HepG2 (cell line): ENCODE data around the gene LENEP. TPM values are rescaled to one million over a fixed set of nuclear protein-coding genes. Genes with fewer than 3 reads are reported as not detected.

Experiments used
- ATAC-seq: fragments of 200-7000 bp; cut with Tn5 transposase; 3 replicates; pipeline ENCODE4 v1.9.1; 2020; ENCODE audit warnings: mild to moderate bottlenecking, moderate library complexity
- BruUV-seq: library from RNA; stranded (reverse); fragments of 400-500 nt; replicated peaks from 2 replicates; lab custom pipeline; 2021; lab: Mats Ljungman, UMichigan
- CTCF ChIA-PET: fragments of 300-600 bp; formaldehyde crosslinking; extraction: SDS; loops from one replicate; lab custom pipeline; 2021; ENCODE audit warnings: low total read pairs, inconsistent platforms, low intra/inter-chr PET ratio; lab: Yijun Ruan, JAX
- POLR2A ChIA-PET: fragments of 350-600 bp; sonication (Branson Sonifier 250); formaldehyde crosslinking; loops from one replicate; lab custom pipeline; 2020; ENCODE audit warnings: antibody characterized with exemption, inconsistent platforms; lab: Yijun Ruan, JAX
- DNase-seq: peaks from one replicate; pipeline ENCODE4 v3.0.0-alpha.2; 2015; ENCODE audit warnings: low spot score
- FAIRE-seq: peaks from 3 replicates; lab custom pipeline; 2011; peaks lifted over from hg19 to GRCh38; lab: Jason Lieb, UNC
- H2AFZ ChIP-seq: one replicate; pipeline ENCODE4 v1.6.1; 2011; ENCODE audit warnings: low read length, inconsistent platforms
- H3K27ac ChIP-seq: fragments of 300-600 bp; 3 replicates; pipeline ENCODE4 v1.8.0; 2011; ENCODE audit warnings: mixed run types, mild to moderate bottlenecking, mixed read lengths, low read length, inconsistent platforms; ENCODE audit not compliant: insufficient read depth; ENCODE audit errors: extremely low read length
- H3K27me3 ChIP-seq, 2 experiments: fragments of 200-600 bp in 1 of 2; 2 replicates in 1 of 2; 3 replicates in 1 of 2; pipeline versions ENCODE4 v1.6.0 to v1.8.0; 2011; ENCODE audit warnings: low read length in 2 of 2, mild to moderate bottlenecking in 2 of 2, moderate library complexity in 2 of 2, inconsistent platforms in 1 of 2; ENCODE audit not compliant: insufficient read depth in 2 of 2, control insufficient read depth in 1 of 2
- H3K36me3 ChIP-seq, 2 experiments: fragments of 200-600 bp in 1 of 2; replicated peaks in 1 of 2; 2 replicates in 1 of 2; 3 replicates in 1 of 2; pipeline versions ENCODE4 v1.5.1 to v1.8.0; 2011; ENCODE audit warnings: low read length in 2 of 2, inconsistent platforms in 1 of 2; ENCODE audit not compliant: insufficient read depth in 2 of 2, control insufficient read depth in 1 of 2
- H3K4me1 ChIP-seq: 2 replicates; pipeline ENCODE4 v1.5.1; 2012; ENCODE audit warnings: low read length, inconsistent platforms; ENCODE audit not compliant: insufficient read depth
- H3K4me2 ChIP-seq: 2 replicates; pipeline ENCODE4 v1.6.0; 2011; ENCODE audit warnings: low read depth, low read length, inconsistent platforms
- H3K4me3 ChIP-seq, 3 experiments: fragments of 200-600 bp in 1 of 3; sonication (generic), shearing (Covaris generic) in 1 of 3; replicated peaks in 1 of 3; 2 replicates each; pipeline ENCODE4 v1.5.1; 2011 to 2016; ENCODE audit warnings: low read length in 3 of 3, inconsistent platforms in 2 of 3, low read depth in 2 of 3, mild to moderate bottlenecking in 2 of 3, control low read depth in 1 of 3, mixed read lengths in 1 of 3; ENCODE audit not compliant: insufficient read depth in 1 of 3
- H3K79me2 ChIP-seq: one replicate; pipeline ENCODE4 v1.6.1; 2011; ENCODE audit warnings: low read length, inconsistent platforms; ENCODE audit not compliant: insufficient read depth
- H3K9ac ChIP-seq: 2 replicates; pipeline ENCODE4 v1.6.0; 2011; ENCODE audit warnings: mild to moderate bottlenecking, low read depth, low read length, inconsistent platforms; ENCODE audit not compliant: insufficient read depth
- H3K9me3 ChIP-seq: 2 replicates; pipeline ENCODE4 v1.5.1; 2012; ENCODE audit warnings: mild to moderate bottlenecking, low read length
- H4K20me1 ChIP-seq: 2 replicates; pipeline ENCODE4 v1.6.0; 2011; ENCODE audit warnings: inconsistent platforms, mild to moderate bottlenecking, low read length, moderate library complexity; ENCODE audit not compliant: insufficient read depth
- HNRNPUL1 ChIP-seq: fragments of 200-400 bp; formaldehyde crosslinking; IDR thresholded peaks from 2 replicates; pipeline ENCODE4 v1.6.1; 2017; ENCODE audit warnings: low read depth, mild to moderate bottlenecking, low read length, moderate library complexity
- ZNF121 ChIP-seq: sonication (generic); formaldehyde crosslinking; IDR thresholded peaks from 2 replicates; pipeline ENCODE4 v1.5.0; 2020; ENCODE audit warnings: mild to moderate bottlenecking, missing genetic modification reagents
- WGBS: methylation state at CpG from one replicate; pipeline ENCODE4 v1.1.6; 2017; ENCODE audit warnings: low lambda C conversion rate; 5-methylcytosine and 5-hydroxymethylcytosine counted together
- in situ Hi-C: cut with HindIII; loops from 2 replicates; pipeline ENCODE4 v1.10.0; 2017; ENCODE audit warnings: low pct_unique_long_range_greater_than_20kb; ENCODE audit not compliant: extremely low pct_ligation_motif_present
- intact Hi-C: fragments of 100-400 bp; cut with micrococcal nuclease; formaldehyde crosslinking; loops from one replicate; pipeline ENCODE4 v1.10.0; 2022; ENCODE audit not compliant: unreplicated experiment
- polyA plus RNA-seq, 8 experiments: library from polyadenylated mRNA; depleted of rRNA in 3 of 8; stranded (reverse) in 7 of 8; unstranded in 1 of 8; fragments of >200 nt; fragmentation: Illumina TruSeq in 4 of 8; extraction: Trizol in 4 of 8; gene quantifications; 2 replicates each; pipeline versions ENCODE4 v1.2.1 to v1.2.3, GENCODE V29; 2011 to 2016; ENCODE audit warnings: low read depth in 4 of 8, missing spikeins in 1 of 8, mixed read lengths in 1 of 8; ENCODE audit not compliant: insufficient read depth in 1 of 8
- total RNA-seq, 5 experiments: library from RNA; depleted of rRNA; stranded (reverse); fragments of >200 nt; fragmentation: Illumina TruSeq; extraction: Trizol; gene quantifications; 2 replicates each; pipeline ENCODE4 v1.2.3, GENCODE V29; 2016; ENCODE audit warnings: low read depth in 1 of 5
- TF ChIP-seq, protein P1 (sequence below): sonication (generic); formaldehyde crosslinking; IDR thresholded peaks from 2 replicates; pipeline ENCODE4 v1.4.0; 2020; ENCODE audit warnings: missing genetic modification reagents, borderline replicate concordance
- TF ChIP-seq, protein P2 (sequence below): sonication (generic); formaldehyde crosslinking; IDR thresholded peaks from 2 replicates; pipeline ENCODE4 v1.5.0; 2020; ENCODE audit warnings: mild to moderate bottlenecking, missing genetic modification reagents, moderate library complexity
- TF ChIP-seq, protein P3 (sequence below): sonication (generic); formaldehyde crosslinking; IDR thresholded peaks from 2 replicates; pipeline ENCODE4 v1.4.0; 2020; ENCODE audit warnings: mild to moderate bottlenecking, missing genetic modification reagents
- TF ChIP-seq, protein P4 (sequence below): sonication (generic); formaldehyde crosslinking; IDR thresholded peaks from 2 replicates; pipeline ENCODE4 v1.8.0; 2022; ENCODE audit warnings: missing genetic modification reagents, mild to moderate bottlenecking, inconsistent platforms, borderline replicate concordance
- TF ChIP-seq, protein P5 (sequence below): sonication (generic); formaldehyde crosslinking; IDR thresholded peaks from 2 replicates; pipeline ENCODE4 v1.4.0; 2020; ENCODE audit warnings: missing genetic modification reagents, borderline replicate concordance
- TF ChIP-seq, protein P6 (sequence below): sonication (generic); formaldehyde crosslinking; IDR thresholded peaks from 2 replicates; pipeline ENCODE4 v1.4.0; 2020; ENCODE audit warnings: missing genetic modification reagents

LENEP gene
- total and polyA plus RNA-seq, 2 of the 13 experiments (the other 11 are each of a cell fraction or from before 2014, with no cell fraction given) = 0.29 TPM; not detected in 1

DNA sequence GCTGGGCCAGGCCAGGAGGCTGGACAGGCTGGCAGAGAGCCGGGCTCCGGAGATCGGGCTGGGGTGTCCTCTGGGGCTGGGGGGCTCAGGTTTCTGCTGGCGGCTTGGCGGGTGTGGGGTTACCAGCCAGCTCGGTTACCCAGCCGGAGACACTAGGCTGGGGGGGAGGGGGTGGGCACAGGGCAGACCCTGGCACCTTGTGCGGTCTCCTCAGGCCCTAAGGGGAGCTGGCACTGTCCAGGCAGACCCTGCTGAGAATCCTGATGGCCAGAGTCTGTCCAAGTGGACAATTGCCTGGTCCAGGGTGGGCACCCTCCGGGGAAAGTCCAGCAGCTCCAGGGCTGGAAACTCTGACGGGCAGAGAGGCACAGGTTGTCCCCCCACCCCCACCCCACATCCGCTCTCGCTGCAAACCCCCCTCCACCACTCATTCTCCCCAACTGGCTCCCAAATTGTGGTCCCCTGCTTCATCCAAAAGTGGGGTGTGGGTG, 15.9 kb downstream of the LENEP start (continued):
- TF ChIP-seq, protein P1, sequence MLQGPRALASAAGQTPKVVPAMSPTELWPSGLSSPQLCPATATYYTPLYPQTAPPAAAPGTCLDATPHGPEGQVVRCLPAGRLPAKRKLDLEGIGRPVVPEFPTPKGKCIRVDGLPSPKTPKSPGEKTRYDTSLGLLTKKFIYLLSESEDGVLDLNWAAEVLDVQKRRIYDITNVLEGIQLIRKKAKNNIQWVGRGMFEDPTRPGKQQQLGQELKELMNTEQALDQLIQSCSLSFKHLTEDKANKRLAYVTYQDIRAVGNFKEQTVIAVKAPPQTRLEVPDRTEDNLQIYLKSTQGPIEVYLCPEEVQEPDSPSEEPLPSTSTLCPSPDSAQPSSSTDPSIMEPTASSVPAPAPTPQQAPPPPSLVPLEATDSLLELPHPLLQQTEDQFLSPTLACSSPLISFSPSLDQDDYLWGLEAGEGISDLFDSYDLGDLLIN (CRISPR knock-in tag) = no peak
- TF ChIP-seq, protein P2, sequence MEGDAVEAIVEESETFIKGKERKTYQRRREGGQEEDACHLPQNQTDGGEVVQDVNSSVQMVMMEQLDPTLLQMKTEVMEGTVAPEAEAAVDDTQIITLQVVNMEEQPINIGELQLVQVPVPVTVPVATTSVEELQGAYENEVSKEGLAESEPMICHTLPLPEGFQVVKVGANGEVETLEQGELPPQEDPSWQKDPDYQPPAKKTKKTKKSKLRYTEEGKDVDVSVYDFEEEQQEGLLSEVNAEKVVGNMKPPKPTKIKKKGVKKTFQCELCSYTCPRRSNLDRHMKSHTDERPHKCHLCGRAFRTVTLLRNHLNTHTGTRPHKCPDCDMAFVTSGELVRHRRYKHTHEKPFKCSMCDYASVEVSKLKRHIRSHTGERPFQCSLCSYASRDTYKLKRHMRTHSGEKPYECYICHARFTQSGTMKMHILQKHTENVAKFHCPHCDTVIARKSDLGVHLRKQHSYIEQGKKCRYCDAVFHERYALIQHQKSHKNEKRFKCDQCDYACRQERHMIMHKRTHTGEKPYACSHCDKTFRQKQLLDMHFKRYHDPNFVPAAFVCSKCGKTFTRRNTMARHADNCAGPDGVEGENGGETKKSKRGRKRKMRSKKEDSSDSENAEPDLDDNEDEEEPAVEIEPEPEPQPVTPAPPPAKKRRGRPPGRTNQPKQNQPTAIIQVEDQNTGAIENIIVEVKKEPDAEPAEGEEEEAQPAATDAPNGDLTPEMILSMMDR (CRISPR knock-in tag) = no peak
- no peak for TF ChIP-seq HNRNPUL1
- TF ChIP-seq, protein P3, sequence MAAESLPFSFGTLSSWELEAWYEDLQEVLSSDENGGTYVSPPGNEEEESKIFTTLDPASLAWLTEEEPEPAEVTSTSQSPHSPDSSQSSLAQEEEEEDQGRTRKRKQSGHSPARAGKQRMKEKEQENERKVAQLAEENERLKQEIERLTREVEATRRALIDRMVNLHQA (CRISPR knock-in tag) = no peak
- TF ChIP-seq, protein P4, sequence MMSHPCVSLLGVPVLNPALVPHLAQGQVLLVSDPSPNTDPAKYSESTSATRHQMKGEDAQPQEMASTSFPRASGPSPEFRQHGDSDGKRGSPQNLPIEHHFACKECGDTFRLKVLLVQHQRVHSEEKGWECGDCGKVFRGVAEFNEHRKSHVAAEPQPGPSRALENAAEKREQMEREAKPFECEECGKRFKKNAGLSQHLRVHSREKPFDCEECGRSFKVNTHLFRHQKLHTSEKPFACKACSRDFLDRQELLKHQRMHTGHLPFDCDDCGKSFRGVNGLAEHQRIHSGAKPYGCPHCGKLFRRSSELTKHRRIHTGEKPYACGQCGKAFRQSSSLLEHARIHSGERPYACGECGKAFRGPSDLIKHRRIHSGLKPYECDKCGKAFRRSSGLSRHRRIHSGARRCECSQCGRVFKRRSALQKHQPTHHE (CRISPR knock-in tag) = no peak

DNA sequence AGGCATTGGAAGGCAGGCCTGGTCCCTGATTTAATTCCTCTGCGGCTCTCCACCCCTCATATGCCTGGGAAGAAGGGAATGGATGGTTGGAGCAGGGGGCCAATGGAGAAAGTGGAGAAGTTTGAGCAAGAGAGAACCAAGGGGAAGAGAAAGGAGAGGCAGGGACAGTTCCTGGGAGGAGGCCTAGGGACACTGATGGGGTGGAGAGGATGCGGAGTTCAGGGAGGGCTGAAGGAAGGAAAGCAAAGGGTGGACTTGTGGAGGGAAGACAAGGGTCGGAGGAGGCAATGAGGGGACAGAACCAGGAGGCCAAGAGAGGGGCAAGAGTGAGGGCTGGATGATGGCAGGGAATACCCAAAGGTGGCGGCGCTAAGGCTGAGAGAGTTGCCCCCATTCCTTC, 16.4 kb downstream of the LENEP start:
- ChIA-PET POLR2A (interaction anchor here (8.2 kb wide), 1 partner anchor 7 kb away, joined by 90 read pairs; the partner anchor contains the start of gene ZBTB7B), CTCF (no interaction called here)
- no peak for ATAC-seq
- peaks cover 88% of the 10 kb centered on the region for H3K4me1 ChIP-seq
- peaks cover 11% of the 10 kb centered on the region; the same call in 1 of the 2 replicates for H4K20me1 ChIP-seq
- H3K4me2 ChIP-seq = no peak overlapping the region
- H3K4me3 ChIP-seq = no peak overlapping the region
- intact Hi-C loops (no loop called here), in situ Hi-C loops (no loop called here)
- H3K79me2 ChIP-seq = peaks cover 29% of the 10 kb centered on the region
- no peak for DNase-seq
- H3K27me3 ChIP-seq = no peaks in the 10 kb centered on the region
- no peak overlapping the region for H2AFZ ChIP-seq
- H3K9ac ChIP-seq = no peak overlapping the region
- no TSS peak for BruUV-seq
- FAIRE-seq = no peak
- no peak overlapping the region for H3K27ac ChIP-seq
- 96% methylated on average over 5 of the region's 5 CpGs for WGBS
- no peaks in the 10 kb centered on the region for H3K9me3 ChIP-seq
- H3K36me3 ChIP-seq = peaks cover 3 to 25% of the 10 kb centered on the region in 2 experiments; a peak in 4 of 5 replicates
- TF ChIP-seq, protein P5, sequence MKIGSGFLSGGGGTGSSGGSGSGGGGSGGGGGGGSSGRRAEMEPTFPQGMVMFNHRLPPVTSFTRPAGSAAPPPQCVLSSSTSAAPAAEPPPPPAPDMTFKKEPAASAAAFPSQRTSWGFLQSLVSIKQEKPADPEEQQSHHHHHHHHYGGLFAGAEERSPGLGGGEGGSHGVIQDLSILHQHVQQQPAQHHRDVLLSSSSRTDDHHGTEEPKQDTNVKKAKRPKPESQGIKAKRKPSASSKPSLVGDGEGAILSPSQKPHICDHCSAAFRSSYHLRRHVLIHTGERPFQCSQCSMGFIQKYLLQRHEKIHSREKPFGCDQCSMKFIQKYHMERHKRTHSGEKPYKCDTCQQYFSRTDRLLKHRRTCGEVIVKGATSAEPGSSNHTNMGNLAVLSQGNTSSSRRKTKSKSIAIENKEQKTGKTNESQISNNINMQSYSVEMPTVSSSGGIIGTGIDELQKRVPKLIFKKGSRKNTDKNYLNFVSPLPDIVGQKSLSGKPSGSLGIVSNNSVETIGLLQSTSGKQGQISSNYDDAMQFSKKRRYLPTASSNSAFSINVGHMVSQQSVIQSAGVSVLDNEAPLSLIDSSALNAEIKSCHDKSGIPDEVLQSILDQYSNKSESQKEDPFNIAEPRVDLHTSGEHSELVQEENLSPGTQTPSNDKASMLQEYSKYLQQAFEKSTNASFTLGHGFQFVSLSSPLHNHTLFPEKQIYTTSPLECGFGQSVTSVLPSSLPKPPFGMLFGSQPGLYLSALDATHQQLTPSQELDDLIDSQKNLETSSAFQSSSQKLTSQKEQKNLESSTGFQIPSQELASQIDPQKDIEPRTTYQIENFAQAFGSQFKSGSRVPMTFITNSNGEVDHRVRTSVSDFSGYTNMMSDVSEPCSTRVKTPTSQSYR (CRISPR knock-in tag) = no peak
- TF ChIP-seq, protein P6, sequence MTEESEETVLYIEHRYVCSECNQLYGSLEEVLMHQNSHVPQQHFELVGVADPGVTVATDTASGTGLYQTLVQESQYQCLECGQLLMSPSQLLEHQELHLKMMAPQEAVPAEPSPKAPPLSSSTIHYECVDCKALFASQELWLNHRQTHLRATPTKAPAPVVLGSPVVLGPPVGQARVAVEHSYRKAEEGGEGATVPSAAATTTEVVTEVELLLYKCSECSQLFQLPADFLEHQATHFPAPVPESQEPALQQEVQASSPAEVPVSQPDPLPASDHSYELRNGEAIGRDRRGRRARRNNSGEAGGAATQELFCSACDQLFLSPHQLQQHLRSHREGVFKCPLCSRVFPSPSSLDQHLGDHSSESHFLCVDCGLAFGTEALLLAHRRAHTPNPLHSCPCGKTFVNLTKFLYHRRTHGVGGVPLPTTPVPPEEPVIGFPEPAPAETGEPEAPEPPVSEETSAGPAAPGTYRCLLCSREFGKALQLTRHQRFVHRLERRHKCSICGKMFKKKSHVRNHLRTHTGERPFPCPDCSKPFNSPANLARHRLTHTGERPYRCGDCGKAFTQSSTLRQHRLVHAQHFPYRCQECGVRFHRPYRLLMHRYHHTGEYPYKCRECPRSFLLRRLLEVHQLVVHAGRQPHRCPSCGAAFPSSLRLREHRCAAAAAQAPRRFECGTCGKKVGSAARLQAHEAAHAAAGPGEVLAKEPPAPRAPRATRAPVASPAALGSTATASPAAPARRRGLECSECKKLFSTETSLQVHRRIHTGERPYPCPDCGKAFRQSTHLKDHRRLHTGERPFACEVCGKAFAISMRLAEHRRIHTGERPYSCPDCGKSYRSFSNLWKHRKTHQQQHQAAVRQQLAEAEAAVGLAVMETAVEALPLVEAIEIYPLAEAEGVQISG (CRISPR knock-in tag) = no peak
- no peak for TF ChIP-seq ZNF121 (CRISPR knock-in tag)
